ENCODE measurements around the gene AGMO.

DNA sequence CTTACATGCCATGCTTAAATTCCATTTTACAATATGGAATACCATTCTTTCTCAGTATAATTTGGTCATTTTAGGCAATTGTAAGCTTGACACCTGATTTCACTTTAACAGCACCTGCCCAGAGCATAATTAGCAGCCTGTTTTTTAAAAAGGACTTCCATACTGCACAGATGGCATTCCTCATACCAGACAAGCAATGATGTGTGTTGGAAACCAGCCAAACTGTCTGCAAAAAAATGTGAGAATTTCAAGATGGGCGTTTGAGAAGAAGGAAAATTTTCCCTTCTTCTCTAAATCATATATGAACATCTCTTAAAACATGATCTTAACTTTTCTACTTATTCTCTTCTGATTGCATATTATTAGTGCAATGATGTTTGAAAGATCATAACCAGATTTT, 40.4 kb upstream of the AGMO start:
- no peak for TF ChIP-seq SP1 (IDR thresholded peaks at IDR 0.05; ENCODE audit: low read depth, low read length)
- TF ChIP-seq RAD21 (IDR thresholded peaks at IDR 0.05; ENCODE audit: insufficient read depth, low read depth, low read length) = no peak
- TF ChIP-seq, protein P1, sequence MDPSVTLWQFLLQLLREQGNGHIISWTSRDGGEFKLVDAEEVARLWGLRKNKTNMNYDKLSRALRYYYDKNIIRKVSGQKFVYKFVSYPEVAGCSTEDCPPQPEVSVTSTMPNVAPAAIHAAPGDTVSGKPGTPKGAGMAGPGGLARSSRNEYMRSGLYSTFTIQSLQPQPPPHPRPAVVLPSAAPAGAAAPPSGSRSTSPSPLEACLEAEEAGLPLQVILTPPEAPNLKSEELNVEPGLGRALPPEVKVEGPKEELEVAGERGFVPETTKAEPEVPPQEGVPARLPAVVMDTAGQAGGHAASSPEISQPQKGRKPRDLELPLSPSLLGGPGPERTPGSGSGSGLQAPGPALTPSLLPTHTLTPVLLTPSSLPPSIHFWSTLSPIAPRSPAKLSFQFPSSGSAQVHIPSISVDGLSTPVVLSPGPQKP (IDR thresholded peaks at IDR 0.05; ENCODE audit: low read depth, low read length) = no peak
- no peak for TF ChIP-seq KDM1A (IDR thresholded peaks at IDR 0.05; ENCODE audit: borderline replicate concordance)
- TF ChIP-seq EZH2 (IDR thresholded peaks at IDR 0.05; ENCODE audit: borderline replicate concordance, control insufficient read depth, low read depth, low read length) = no peak
- TF ChIP-seq GABPA (IDR thresholded peaks at IDR 0.05; ENCODE audit: low read depth) = no peak
- TF ChIP-seq, protein P2, sequence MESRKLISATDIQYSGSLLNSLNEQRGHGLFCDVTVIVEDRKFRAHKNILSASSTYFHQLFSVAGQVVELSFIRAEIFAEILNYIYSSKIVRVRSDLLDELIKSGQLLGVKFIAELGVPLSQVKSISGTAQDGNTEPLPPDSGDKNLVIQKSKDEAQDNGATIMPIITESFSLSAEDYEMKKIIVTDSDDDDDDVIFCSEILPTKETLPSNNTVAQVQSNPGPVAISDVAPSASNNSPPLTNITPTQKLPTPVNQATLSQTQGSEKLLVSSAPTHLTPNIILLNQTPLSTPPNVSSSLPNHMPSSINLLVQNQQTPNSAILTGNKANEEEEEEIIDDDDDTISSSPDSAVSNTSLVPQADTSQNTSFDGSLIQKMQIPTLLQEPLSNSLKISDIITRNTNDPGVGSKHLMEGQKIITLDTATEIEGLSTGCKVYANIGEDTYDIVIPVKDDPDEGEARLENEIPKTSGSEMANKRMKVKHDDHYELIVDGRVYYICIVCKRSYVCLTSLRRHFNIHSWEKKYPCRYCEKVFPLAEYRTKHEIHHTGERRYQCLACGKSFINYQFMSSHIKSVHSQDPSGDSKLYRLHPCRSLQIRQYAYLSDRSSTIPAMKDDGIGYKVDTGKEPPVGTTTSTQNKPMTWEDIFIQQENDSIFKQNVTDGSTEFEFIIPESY (IDR thresholded peaks at IDR 0.05) = no peak
- TF ChIP-seq ZNF274 (IDR thresholded peaks at IDR 0.05; ENCODE audit: insufficient read depth, insufficient read length) = no peak
- TF ChIP-seq, protein P3, sequence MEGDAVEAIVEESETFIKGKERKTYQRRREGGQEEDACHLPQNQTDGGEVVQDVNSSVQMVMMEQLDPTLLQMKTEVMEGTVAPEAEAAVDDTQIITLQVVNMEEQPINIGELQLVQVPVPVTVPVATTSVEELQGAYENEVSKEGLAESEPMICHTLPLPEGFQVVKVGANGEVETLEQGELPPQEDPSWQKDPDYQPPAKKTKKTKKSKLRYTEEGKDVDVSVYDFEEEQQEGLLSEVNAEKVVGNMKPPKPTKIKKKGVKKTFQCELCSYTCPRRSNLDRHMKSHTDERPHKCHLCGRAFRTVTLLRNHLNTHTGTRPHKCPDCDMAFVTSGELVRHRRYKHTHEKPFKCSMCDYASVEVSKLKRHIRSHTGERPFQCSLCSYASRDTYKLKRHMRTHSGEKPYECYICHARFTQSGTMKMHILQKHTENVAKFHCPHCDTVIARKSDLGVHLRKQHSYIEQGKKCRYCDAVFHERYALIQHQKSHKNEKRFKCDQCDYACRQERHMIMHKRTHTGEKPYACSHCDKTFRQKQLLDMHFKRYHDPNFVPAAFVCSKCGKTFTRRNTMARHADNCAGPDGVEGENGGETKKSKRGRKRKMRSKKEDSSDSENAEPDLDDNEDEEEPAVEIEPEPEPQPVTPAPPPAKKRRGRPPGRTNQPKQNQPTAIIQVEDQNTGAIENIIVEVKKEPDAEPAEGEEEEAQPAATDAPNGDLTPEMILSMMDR (IDR thresholded peaks at IDR 0.05 in 2 of 3, conservative IDR thresholded peaks at IDR 0.05 in 1 of 3; ENCODE audit: control insufficient read depth in 2 of 3, extremely low read depth in 1 of 3, insufficient read depth in 1 of 3, low read depth in 3 of 3, low read length in 3 of 3) = no peak
- TF ChIP-seq DPF2 (IDR thresholded peaks at IDR 0.05) = no peak
- TF ChIP-seq, protein P4, sequence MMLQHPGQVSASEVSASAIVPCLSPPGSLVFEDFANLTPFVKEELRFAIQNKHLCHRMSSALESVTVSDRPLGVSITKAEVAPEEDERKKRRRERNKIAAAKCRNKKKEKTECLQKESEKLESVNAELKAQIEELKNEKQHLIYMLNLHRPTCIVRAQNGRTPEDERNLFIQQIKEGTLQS (IDR thresholded peaks at IDR 0.05; ENCODE audit: borderline replicate concordance, extremely low read depth, low read depth, low read length) = no peak
- TF ChIP-seq, protein P5, sequence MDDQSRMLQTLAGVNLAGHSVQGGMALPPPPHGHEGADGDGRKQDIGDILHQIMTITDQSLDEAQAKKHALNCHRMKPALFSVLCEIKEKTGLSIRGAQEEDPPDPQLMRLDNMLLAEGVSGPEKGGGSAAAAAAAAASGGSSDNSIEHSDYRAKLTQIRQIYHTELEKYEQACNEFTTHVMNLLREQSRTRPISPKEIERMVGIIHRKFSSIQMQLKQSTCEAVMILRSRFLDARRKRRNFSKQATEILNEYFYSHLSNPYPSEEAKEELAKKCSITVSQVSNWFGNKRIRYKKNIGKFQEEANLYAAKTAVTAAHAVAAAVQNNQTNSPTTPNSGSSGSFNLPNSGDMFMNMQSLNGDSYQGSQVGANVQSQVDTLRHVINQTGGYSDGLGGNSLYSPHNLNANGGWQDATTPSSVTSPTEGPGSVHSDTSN (IDR thresholded peaks at IDR 0.05; ENCODE audit: insufficient replicate concordance, low read depth, low read length) = no peak
- no peak for TF ChIP-seq JUND (IDR thresholded peaks at IDR 0.05; ENCODE audit: low read depth, low read length)
- no peak for TF ChIP-seq EP300 (IDR thresholded peaks at IDR 0.05; ENCODE audit: borderline replicate concordance in 1 of 2, control insufficient read depth in 1 of 2, low read depth in 2 of 2, low read length in 2 of 2)

Measured in GM12878 (cell line).